HCT116 (cell line): ENCODE measurements around the gene FBXO31. TPM values are rescaled to one million over a fixed set of nuclear protein-coding genes. Genes with fewer than 3 reads are reported as not detected.

Experiments
- ATAC-seq: fragments of 200-7000 bp; cut with Tn5 transposase; 2 replicates; pipeline ENCODE4 v1.9.1; 2020; ENCODE audit warnings: mild to moderate bottlenecking, moderate library complexity
- BruUV-seq: library from RNA; stranded (reverse); fragments of 400-500 nt; replicated peaks from 2 replicates; lab custom pipeline; 2021; lab: Mats Ljungman, UMichigan
- CTCF ChIA-PET: fragments of 300-600 bp; sonication (Branson Sonifier 250); formaldehyde crosslinking; loops from one replicate; lab custom pipeline; 2021; ENCODE audit warnings: antibody characterized with exemption; lab: Charles Lee
- POLR2A ChIA-PET: fragments of 300-600, 350-600 bp; sonication (Branson Sonifier 250); formaldehyde crosslinking; loops from one replicate; lab custom pipeline; 2021; ENCODE audit warnings: antibody characterized with exemption; lab: Charles Lee
- RAD21 ChIA-PET, 2 experiments: fragments of 300-600 bp; sonication (Branson Sonifier 250); formaldehyde crosslinking; loops; one replicate each; lab custom pipeline; 2023; ENCODE audit warnings: low total read pairs in 2 of 2; ENCODE audit not compliant: uncharacterized antibody in 2 of 2, unreplicated experiment in 2 of 2, low non-redundant PET in 1 of 2; lab: Charles Lee
- DNase-seq: peaks from one replicate; pipeline ENCODE4 v3.0.0-alpha.2; 2010; ENCODE audit warnings: low read depth, low spot score
- H2AFZ ChIP-seq: fragments of 200-600 bp; shearing (Covaris generic), sonication (generic); 2 replicates; pipeline ENCODE4 v1.6.1; 2017; ENCODE audit warnings: low read depth, mixed run types, mixed read lengths, antibody characterized with exemption, low read length; ENCODE audit not compliant: poor library complexity, severe bottlenecking
- H3K27ac ChIP-seq: 2 replicates; pipeline ENCODE4 v1.5.1; 2012; ENCODE audit warnings: low read depth, low read length
- H3K27me3 ChIP-seq: fragments of 200-600 bp; sonication (generic); 2 replicates; pipeline ENCODE4 v1.6.1; 2016; ENCODE audit warnings: mixed run types, low read length, mixed read lengths; ENCODE audit not compliant: insufficient read depth
- H3K36me3 ChIP-seq, 2 experiments: fragments of 200-500 bp in 1 of 2; fragments of 200-600 bp in 1 of 2; sonication (Bioruptor generic) in 1 of 2; sonication (generic) in 1 of 2; 2 replicates each; pipeline versions ENCODE4 v1.5.1 to v1.6.1; 2014 to 2016; ENCODE audit warnings: low read length in 2 of 2, inconsistent platforms in 1 of 2, mixed read lengths in 1 of 2, mixed run types in 1 of 2; ENCODE audit not compliant: insufficient read depth in 2 of 2, control insufficient read depth in 1 of 2
- H3K4me1 ChIP-seq, 2 experiments: fragments of 200-600 bp in 1 of 2; sonication (generic) in 1 of 2; 2 replicates each; pipeline versions ENCODE4 v1.5.1 to v1.6.1; 2012 to 2017; ENCODE audit warnings: low read length in 2 of 2, inconsistent platforms in 1 of 2, mild to moderate bottlenecking in 1 of 2, mixed read lengths in 1 of 2, mixed run types in 1 of 2, moderate library complexity in 1 of 2; ENCODE audit not compliant: insufficient read depth in 2 of 2, control insufficient read depth in 1 of 2
- H3K4me2 ChIP-seq: fragments of 200-600 bp; sonication (generic); 2 replicates; pipeline ENCODE4 v1.6.1; 2017; ENCODE audit warnings: mixed run types, low read length, mixed read lengths
- H3K4me3 ChIP-seq, 2 experiments: fragments of 200-600 bp in 1 of 2; sonication (generic) in 1 of 2; replicated peaks in 1 of 2; 2 replicates each; pipeline ENCODE4 v1.5.1; 2011 to 2016; ENCODE audit warnings: low read length in 2 of 2, control low read depth in 1 of 2, low read depth in 1 of 2, mild to moderate bottlenecking in 1 of 2, mixed read lengths in 1 of 2, mixed run types in 1 of 2
- H3K79me2 ChIP-seq: fragments of 200-600 bp; sonication (generic); 2 replicates; pipeline ENCODE4 v1.6.1; 2017; ENCODE audit warnings: mild to moderate bottlenecking, mixed run types, low read length, moderate library complexity, mixed read lengths; ENCODE audit not compliant: insufficient read depth
- H3K9ac ChIP-seq: fragments of 200-600 bp; sonication (generic); 2 replicates; pipeline ENCODE4 v1.6.1; 2016; ENCODE audit warnings: low read length, mixed read lengths
- H3K9me2 ChIP-seq: fragments of 200-600 bp; sonication (generic), shearing (Covaris generic); 2 replicates; pipeline ENCODE4 v1.6.1; 2017; ENCODE audit warnings: mixed run types, mild to moderate bottlenecking, moderate library complexity; ENCODE audit not compliant: insufficient read depth
- H3K9me3 ChIP-seq, 2 experiments: fragments of 200-500 bp in 1 of 2; fragments of 200-600 bp in 1 of 2; sonication (Bioruptor generic) in 1 of 2; sonication (generic) in 1 of 2; 2 replicates each; pipeline ENCODE4 v1.6.1; 2014 to 2017; ENCODE audit warnings: low read length in 2 of 2, mixed read lengths in 2 of 2, inconsistent platforms in 1 of 2, low read depth in 1 of 2, mild to moderate bottlenecking in 1 of 2, mixed run types in 1 of 2, moderate library complexity in 1 of 2; ENCODE audit not compliant: control insufficient read depth in 1 of 2, insufficient read depth in 1 of 2
- H4K20me1 ChIP-seq: fragments of 200-600 bp; sonication (generic), shearing (Covaris generic); 2 replicates; pipeline ENCODE4 v1.6.1; 2017; ENCODE audit warnings: mixed run types, mild to moderate bottlenecking, moderate library complexity; ENCODE audit not compliant: insufficient read depth
- FOSL1 ChIP-seq: IDR thresholded peaks from 2 replicates; pipeline ENCODE4 v1.6.1; 2012; ENCODE audit warnings: low read depth
- RAD21 ChIP-seq: IDR thresholded peaks from 2 replicates; pipeline ENCODE4 v1.6.1; 2012; ENCODE audit warnings: low read depth, mild to moderate bottlenecking
- ZFX ChIP-seq: fragments of 450-650 bp; IDR thresholded peaks from 2 replicates; pipeline ENCODE4 v1.6.1; 2017
- intact Hi-C: fragments of 100-400 bp; cut with micrococcal nuclease; formaldehyde crosslinking; loops from 2 replicates; pipeline ENCODE4 v1.10.0; 2022
- total RNA-seq: library from RNA; stranded (reverse); gene quantifications from one replicate; pipeline ENCODE4 v1.2.1, GENCODE V29; 2021; ENCODE audit not compliant: unreplicated experiment
- TF ChIP-seq, protein P1 (sequence below), 3 experiments: fragments of 200-600 bp in 1 of 3; sonication (generic) in 1 of 3; IDR thresholded peaks in 2 of 3; conservative IDR thresholded peaks in 1 of 3; 2 replicates each; pipeline ENCODE4 v1.5.1; 2012 to 2017; ENCODE audit warnings: low read depth in 2 of 3, low read length in 2 of 3, antibody characterized with exemption in 1 of 3, borderline replicate concordance in 1 of 3, control low read depth in 1 of 3, mild to moderate bottlenecking in 1 of 3, mixed read lengths in 1 of 3, mixed run types in 1 of 3, moderate library complexity in 1 of 3; ENCODE audit not compliant: insufficient read depth in 1 of 3

The FBXO31 gene
- total RNA-seq, 1 experiment from 2014 or later: 52.1 TPM

DNA sequence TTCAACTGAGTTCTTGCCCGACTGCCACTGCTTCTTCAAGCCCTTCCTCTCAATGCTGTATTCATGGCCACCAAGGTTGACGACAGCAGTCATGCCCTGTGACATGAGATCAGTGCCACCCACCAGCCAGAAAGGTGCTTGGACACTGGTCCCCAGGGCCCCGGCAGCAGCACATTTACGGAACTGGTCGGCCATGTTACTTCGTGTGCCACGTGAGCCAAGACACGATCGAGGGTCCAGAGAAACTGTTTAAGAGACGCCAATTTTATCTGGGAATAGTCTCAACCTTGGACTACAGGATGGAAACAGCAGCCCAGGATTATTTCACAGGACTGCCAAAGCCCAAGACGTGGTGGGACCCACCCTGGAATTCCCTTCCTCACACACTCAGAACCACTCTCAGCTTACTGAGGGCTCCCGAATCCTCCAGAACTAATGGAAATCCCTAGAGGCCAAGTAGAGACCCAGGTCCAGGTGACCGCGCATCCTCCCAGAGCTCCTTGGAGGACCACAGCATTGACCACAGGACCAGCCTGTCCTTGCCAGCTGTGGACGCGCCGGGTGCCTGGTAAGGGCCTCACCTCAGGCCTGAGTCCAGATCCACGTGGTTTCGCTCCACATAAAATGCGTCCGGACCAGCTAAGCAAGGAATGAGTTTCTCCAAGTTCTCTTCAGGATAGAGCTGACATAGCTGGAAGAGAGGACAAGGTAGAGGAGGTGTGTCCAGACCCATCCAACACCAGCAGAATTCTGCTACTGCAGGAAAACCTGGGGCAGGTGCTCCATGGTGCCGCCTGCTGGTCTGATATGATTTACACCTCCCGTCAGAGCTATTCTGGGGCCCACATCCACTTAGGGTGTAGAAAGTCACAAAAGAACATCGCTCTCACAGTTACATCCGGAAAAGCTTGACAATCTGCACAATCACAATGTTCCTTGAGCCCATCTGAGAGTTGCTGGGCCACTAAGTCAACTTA is 36.7 kb upstream of the FBXO31 start:
- DNase-seq (no peak), ATAC-seq (peak; percentile 66)
- ChIA-PET CTCF (interaction anchor here (0.8 to 1.7 kb wide), 5 partner anchors 11 to 216 kb away, joined by 3 to 5 read pairs (median 4); no protein-coding TSS in a partner anchor), RAD21 (no interaction called here), POLR2A (interaction anchor here (1.1 kb wide), 1 partner anchor 216 kb away, joined by 3 read pairs; no protein-coding TSS in a partner anchor)
- Histone ChIP-seq H3K27me3 (no peaks in the 10 kb centered on the region), H3K4me1 (no peaks in the 10 kb centered on the region), H3K9me2 (no peaks in the 10 kb centered on the region), H3K79me2 (no peaks in the 10 kb centered on the region; the same call in 1 of the 2 replicates), H3K4me3 (no peak overlapping the region), H3K9me3 (no peaks in the 10 kb centered on the region), H3K27ac (no peak overlapping the region), H3K4me2 (no peak overlapping the region), H3K9ac (no peak overlapping the region), H2AFZ (no peak overlapping the region), H4K20me1 (no peaks in the 10 kb centered on the region), H3K36me3 (peaks cover 20 to 22% of the 10 kb centered on the region in 2 experiments; a peak in 3 of 4 replicates)
- intact Hi-C loops: no loop called here
- no TSS peak for BruUV-seq
- peak; percentile 7; the same call in 1 of the 2 replicates for TF ChIP-seq RAD21
- no peak for TF ChIP-seq FOSL1
- TF ChIP-seq, protein P1, sequence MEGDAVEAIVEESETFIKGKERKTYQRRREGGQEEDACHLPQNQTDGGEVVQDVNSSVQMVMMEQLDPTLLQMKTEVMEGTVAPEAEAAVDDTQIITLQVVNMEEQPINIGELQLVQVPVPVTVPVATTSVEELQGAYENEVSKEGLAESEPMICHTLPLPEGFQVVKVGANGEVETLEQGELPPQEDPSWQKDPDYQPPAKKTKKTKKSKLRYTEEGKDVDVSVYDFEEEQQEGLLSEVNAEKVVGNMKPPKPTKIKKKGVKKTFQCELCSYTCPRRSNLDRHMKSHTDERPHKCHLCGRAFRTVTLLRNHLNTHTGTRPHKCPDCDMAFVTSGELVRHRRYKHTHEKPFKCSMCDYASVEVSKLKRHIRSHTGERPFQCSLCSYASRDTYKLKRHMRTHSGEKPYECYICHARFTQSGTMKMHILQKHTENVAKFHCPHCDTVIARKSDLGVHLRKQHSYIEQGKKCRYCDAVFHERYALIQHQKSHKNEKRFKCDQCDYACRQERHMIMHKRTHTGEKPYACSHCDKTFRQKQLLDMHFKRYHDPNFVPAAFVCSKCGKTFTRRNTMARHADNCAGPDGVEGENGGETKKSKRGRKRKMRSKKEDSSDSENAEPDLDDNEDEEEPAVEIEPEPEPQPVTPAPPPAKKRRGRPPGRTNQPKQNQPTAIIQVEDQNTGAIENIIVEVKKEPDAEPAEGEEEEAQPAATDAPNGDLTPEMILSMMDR (IDR thresholded peaks at IDR 0.05 in 2 of 3, conservative IDR thresholded peaks at IDR 0.05 in 1 of 3; ENCODE audit: borderline replicate concordance in 1 of 3, insufficient read depth in 1 of 3, low read depth in 2 of 3, low read length in 2 of 3): peak; percentile 9 to 60 (median 43); a peak in 4 of 6 replicates
- TF ChIP-seq ZFX: no peak
